ENCODE data around the gene EIF1AD. TPM values are rescaled to one million over a fixed set of nuclear protein-coding genes. Genes with fewer than 3 reads are reported as not detected.
"Not testable (repeated sequence)": the region's sequence is repeated elsewhere in the genome, so short reads cannot be mapped to it uniquely, and the experiment has no call there.

The EIF1AD gene
- total and polyA plus RNA-seq, 4 donors, result 8.4 to 35.0 (median 22.5) TPM

GRCh38 chr11:65960824-65961266 lies 41.1 kb downstream of the EIF1AD start:
- Histone ChIP-seq H3K27me3 (ENCODE audit: control insufficient read depth in 1 of 2, insufficient read depth in 2 of 2, low read length in 1 of 2) (no peaks in the 10 kb centered on the region), H3K4me1 (ENCODE audit: control insufficient read depth in 1 of 2, insufficient read depth in 2 of 2, low read length in 2 of 2) (no peaks in the 10 kb centered on the region), H3K9me3 (ENCODE audit: control insufficient read depth, low read length) (no peaks in the 10 kb centered on the region), H3K36me3 (ENCODE audit: control insufficient read depth in 1 of 2, insufficient read depth in 2 of 2, low read length in 1 of 2) (peaks cover 0 to 6% of the 10 kb centered on the region in 2 donors), H3K27ac (ENCODE audit: low read depth in 1 of 2, low read length in 2 of 2) (peak overlapping the region; percentile 11 to 23), H3K4me3 (ENCODE audit: low read length in 2 of 2) (peak overlapping the region in 1 of 2 donors; percentile 37)
- intact Hi-C loops (cut with DNase I), result loop anchor here (1.0 to 5.0 kb wide), 3 partner anchors 39 to 76 kb away; partner anchors contain the start of genes C11orf68 (in 1 of the 2) and DRAP1 (in 1 of the 2)
- no peak for ATAC-seq (ENCODE audit: low FRiP score)
- DNase-seq, result no peak
- WGBS, 2 donors, result 52% methylated on average over 16 of the region's 16 CpGs

- Histone ChIP-seq H3K36me3 (ENCODE audit: control insufficient read depth in 1 of 2, insufficient read depth in 2 of 2, low read length in 1 of 2) (no peaks in the 10 kb centered on the region), H3K27ac (ENCODE audit: low read depth in 1 of 2, low read length in 2 of 2) (no peak overlapping the region), H3K4me1 (ENCODE audit: control insufficient read depth in 1 of 2, insufficient read depth in 2 of 2, low read length in 2 of 2) (no peaks in the 10 kb centered on the region), H3K27me3 (ENCODE audit: control insufficient read depth in 1 of 2, insufficient read depth in 2 of 2, low read length in 1 of 2) (no peaks in the 10 kb centered on the region), H3K4me3 (ENCODE audit: low read length in 2 of 2) (no peak overlapping the region), H3K9me3 (ENCODE audit: control insufficient read depth, low read length) (no peaks in the 10 kb centered on the region)
- 72 to 85% methylated on average over 17 of the region's 17 CpGs for WGBS, 2 donors
- no peak for ATAC-seq (ENCODE audit: low FRiP score)
- no peak for DNase-seq
- intact Hi-C loops (cut with DNase I), result no loop called here
Measured at GRCh38 chr11:65958774-65959420, 43.1 kb downstream of the EIF1AD start.

GRCh38 chr11:65958291-65958690 lies 43.7 kb downstream of the EIF1AD start:
- 51% methylated on average over 4 of the region's 4 CpGs for WGBS, 2 donors
- no peak for DNase-seq
- no peak overlapping the region for H3K4me3 ChIP-seq (ENCODE audit: low read length in 2 of 2)
- no peaks in the 10 kb centered on the region for H3K36me3 ChIP-seq (ENCODE audit: control insufficient read depth in 1 of 2, insufficient read depth in 2 of 2, low read length in 1 of 2)
- no peak overlapping the region for H3K27ac ChIP-seq (ENCODE audit: low read depth in 1 of 2, low read length in 2 of 2)
- H3K9me3 ChIP-seq (ENCODE audit: control insufficient read depth, low read length), result no peaks in the 10 kb centered on the region
- H3K4me1 ChIP-seq (ENCODE audit: control insufficient read depth in 1 of 2, insufficient read depth in 2 of 2, low read length in 2 of 2), result no peaks in the 10 kb centered on the region
- no peaks in the 10 kb centered on the region for H3K27me3 ChIP-seq (ENCODE audit: control insufficient read depth in 1 of 2, insufficient read depth in 2 of 2, low read length in 1 of 2)
- ATAC-seq (ENCODE audit: low FRiP score), result no peak
- intact Hi-C loops (cut with DNase I), result no loop called here

- 74 to 75% methylated on average over 8 of the region's 8 CpGs for WGBS, 2 donors
- no peak for DNase-seq
- Histone ChIP-seq H3K4me1 (ENCODE audit: control insufficient read depth in 1 of 2, insufficient read depth in 2 of 2, low read length in 2 of 2) (no peaks in the 10 kb centered on the region), H3K4me3 (ENCODE audit: low read length in 2 of 2) (no peak overlapping the region), H3K36me3 (ENCODE audit: control insufficient read depth in 1 of 2, insufficient read depth in 2 of 2, low read length in 1 of 2) (no peaks in the 10 kb centered on the region), H3K27ac (ENCODE audit: low read depth in 1 of 2, low read length in 2 of 2) (no peak overlapping the region), H3K27me3 (ENCODE audit: control insufficient read depth in 1 of 2, insufficient read depth in 2 of 2, low read length in 1 of 2) (no peaks in the 10 kb centered on the region), H3K9me3 (ENCODE audit: control insufficient read depth, low read length) (no peaks in the 10 kb centered on the region)
- intact Hi-C loops (cut with DNase I), result no loop called here
- ATAC-seq (ENCODE audit: low FRiP score), result no peak
Measured at GRCh38 chr11:65954771-65955170, 47.2 kb downstream of the EIF1AD start.

- intact Hi-C loops (cut with DNase I), result no loop called here
- DNase-seq, result no peak
- H3K4me1 ChIP-seq (ENCODE audit: control insufficient read depth in 1 of 2, insufficient read depth in 2 of 2, low read length in 2 of 2), result no peaks in the 10 kb centered on the region
- ATAC-seq (ENCODE audit: low FRiP score), result no peak
- H3K9me3 ChIP-seq (ENCODE audit: control insufficient read depth, low read length), result no peaks in the 10 kb centered on the region
- H3K4me3 ChIP-seq (ENCODE audit: low read length in 2 of 2), result no peak overlapping the region
- H3K27ac ChIP-seq (ENCODE audit: low read depth in 1 of 2, low read length in 2 of 2), result no peak overlapping the region
- H3K36me3 ChIP-seq (ENCODE audit: control insufficient read depth in 1 of 2, insufficient read depth in 2 of 2, low read length in 1 of 2), result no peaks in the 10 kb centered on the region
- no peaks in the 10 kb centered on the region for H3K27me3 ChIP-seq (ENCODE audit: control insufficient read depth in 1 of 2, insufficient read depth in 2 of 2, low read length in 1 of 2)
- WGBS, 2 donors, result 91 to 95% methylated on average over 16 to 20 of the region's 20 CpGs
Measured at GRCh38 chr11:65953471-65953870, 48.5 kb downstream of the EIF1AD start.

GRCh38 chr11:65952052-65952521 lies 49.9 kb downstream of the EIF1AD start:
- Histone ChIP-seq H3K27ac (ENCODE audit: low read depth in 1 of 2, low read length in 2 of 2) (no peak overlapping the region), H3K9me3 (ENCODE audit: control insufficient read depth, low read length) (no peaks in the 10 kb centered on the region), H3K4me1 (ENCODE audit: control insufficient read depth in 1 of 2, insufficient read depth in 2 of 2, low read length in 2 of 2) (no peaks in the 10 kb centered on the region), H3K36me3 (ENCODE audit: control insufficient read depth in 1 of 2, insufficient read depth in 2 of 2, low read length in 1 of 2) (no peaks in the 10 kb centered on the region), H3K27me3 (ENCODE audit: control insufficient read depth in 1 of 2, insufficient read depth in 2 of 2, low read length in 1 of 2) (no peaks in the 10 kb centered on the region), H3K4me3 (ENCODE audit: low read length in 2 of 2) (no peak overlapping the region)
- 34 to 46% methylated on average over 6 of the region's 6 CpGs for WGBS, 2 donors
- DNase-seq (no peak), ATAC-seq (ENCODE audit: low FRiP score) (no peak)
- intact Hi-C loops (cut with DNase I), result no loop called here

- H3K27ac ChIP-seq (ENCODE audit: low read depth in 1 of 2, low read length in 2 of 2); H3K4me1 ChIP-seq (ENCODE audit: control insufficient read depth in 1 of 2, insufficient read depth in 2 of 2, low read length in 2 of 2); intact Hi-C loops (cut with DNase I); H3K9me3 ChIP-seq (ENCODE audit: control insufficient read depth, low read length); H3K27me3 ChIP-seq (ENCODE audit: control insufficient read depth in 1 of 2, insufficient read depth in 2 of 2, low read length in 1 of 2); DNase-seq; H3K36me3 ChIP-seq (ENCODE audit: control insufficient read depth in 1 of 2, insufficient read depth in 2 of 2, low read length in 1 of 2); ATAC-seq (ENCODE audit: low FRiP score); H3K4me3 ChIP-seq (ENCODE audit: low read length in 2 of 2): not testable (repeated sequence)
- 41 to 56% methylated on average over 3 of the region's 3 CpGs for WGBS, 2 donors
Measured at GRCh38 chr11:65951641-65952040, 50.3 kb downstream of the EIF1AD start.

GRCh38 chr11:65950711-65951110 lies 51.2 kb downstream of the EIF1AD start:
- H3K9me3 ChIP-seq (ENCODE audit: control insufficient read depth, low read length); H3K4me3 ChIP-seq (ENCODE audit: low read length in 2 of 2); H3K36me3 ChIP-seq (ENCODE audit: control insufficient read depth in 1 of 2, insufficient read depth in 2 of 2, low read length in 1 of 2); DNase-seq; ATAC-seq (ENCODE audit: low FRiP score); H3K4me1 ChIP-seq (ENCODE audit: control insufficient read depth in 1 of 2, insufficient read depth in 2 of 2, low read length in 2 of 2); H3K27me3 ChIP-seq (ENCODE audit: control insufficient read depth in 1 of 2, insufficient read depth in 2 of 2, low read length in 1 of 2); H3K27ac ChIP-seq (ENCODE audit: low read depth in 1 of 2, low read length in 2 of 2); intact Hi-C loops (cut with DNase I): not testable (repeated sequence)
- WGBS, 2 donors, result 94 to 96% methylated on average over 5 of the region's 5 CpGs

GRCh38 chr11:65947603-65948125 lies 54.3 kb downstream of the EIF1AD start:
- Histone ChIP-seq H3K27ac (ENCODE audit: low read depth in 1 of 2, low read length in 2 of 2) (no peak overlapping the region), H3K27me3 (ENCODE audit: control insufficient read depth in 1 of 2, insufficient read depth in 2 of 2, low read length in 1 of 2) (no peaks in the 10 kb centered on the region), H3K4me3 (ENCODE audit: low read length in 2 of 2) (no peak overlapping the region), H3K9me3 (ENCODE audit: control insufficient read depth, low read length) (no peaks in the 10 kb centered on the region), H3K4me1 (ENCODE audit: control insufficient read depth in 1 of 2, insufficient read depth in 2 of 2, low read length in 2 of 2) (no peaks in the 10 kb centered on the region), H3K36me3 (ENCODE audit: control insufficient read depth in 1 of 2, insufficient read depth in 2 of 2, low read length in 1 of 2) (no peaks in the 10 kb centered on the region)
- no peak for DNase-seq
- whole genome bisulfite sequencing, 2 donors, result 83 to 84% methylated on average over 12 of the region's 12 CpGs
- intact Hi-C loops (cut with DNase I), result no loop called here
- ATAC-seq (ENCODE audit: low FRiP score), result no peak
